NCI-H774 (cell line): ENCODE measurements around the gene UNC45A.

Source experiments
- DNase-seq: peaks from one replicate; lab custom pipeline; 2025; lab: John Stamatoyannopoulos, UW

The UNC45A gene

DNA sequence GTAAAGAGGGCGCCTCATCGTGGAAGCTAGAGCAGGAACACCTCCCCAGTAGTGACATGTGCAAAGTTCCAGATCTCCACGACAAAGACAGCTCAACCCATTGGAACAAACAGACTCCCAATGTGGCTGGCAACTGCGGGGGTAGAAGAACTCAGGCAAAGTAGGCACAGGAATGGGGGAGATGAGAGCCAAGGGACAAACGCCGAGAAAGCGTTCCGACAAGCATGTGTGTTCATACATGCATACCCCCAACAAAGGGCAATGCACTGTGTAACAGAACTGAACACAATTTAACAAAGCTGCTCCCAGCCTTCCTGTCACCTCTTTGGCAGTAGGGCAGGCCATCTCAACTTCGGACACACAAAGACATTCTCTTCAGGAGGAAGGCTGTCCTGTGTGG is 31.2 kb downstream of the UNC45A start:
- DNase-seq: no peak

DNA sequence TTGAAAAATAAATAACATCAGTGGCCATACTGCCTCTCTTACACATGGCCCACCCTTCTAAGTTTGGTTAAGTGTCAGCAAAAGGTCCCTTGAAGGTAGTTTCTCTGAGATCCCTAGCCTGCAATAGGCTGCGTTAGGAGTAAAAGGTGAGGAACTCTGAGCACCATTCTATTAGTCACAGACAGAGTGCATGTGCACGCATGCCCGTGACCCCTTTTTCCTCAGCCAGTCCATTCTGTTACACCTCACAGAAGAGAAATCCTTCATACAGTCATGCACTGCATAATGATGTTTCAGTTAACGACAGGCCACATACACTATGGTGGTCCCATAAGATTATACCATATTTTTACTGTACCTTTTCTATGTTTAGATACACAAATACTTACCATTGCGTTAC is 32.1 kb downstream of the UNC45A start:
- no peak for DNase-seq

- DNase-seq: no peak
These were observed 33.3 kb downstream of the UNC45A start for GRCh38 chr15:90968434-90968833.

GRCh38 chr15:90970274-90970673 is 35.2 kb downstream of the UNC45A start:
- DNase-seq: no peak

DNA sequence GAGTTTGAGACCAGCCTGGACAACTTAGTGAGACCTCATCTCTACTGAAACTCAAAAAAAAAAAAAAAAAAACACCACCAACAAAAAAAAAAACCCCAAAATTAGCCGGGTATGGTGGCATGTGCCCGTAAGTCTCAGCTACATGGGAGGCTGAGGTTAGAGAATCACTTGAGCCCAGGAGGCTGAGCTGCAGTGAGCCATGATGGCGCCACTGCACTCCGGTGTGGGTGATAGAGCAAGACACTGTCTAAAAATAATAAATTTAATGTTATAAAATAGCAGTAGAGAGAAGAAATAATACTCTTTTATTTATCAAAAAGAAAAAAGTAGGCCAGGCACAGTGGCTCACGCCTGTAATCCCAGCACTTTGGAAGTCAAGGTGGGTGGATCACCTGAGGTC is 37.0 kb downstream of the UNC45A start:
- DNase-seq: no peak

GRCh38 chr15:90974216-90974615 is 39.1 kb downstream of the UNC45A start:
- no peak for DNase-seq

GRCh38 chr15:90979582-90979981 is 44.5 kb downstream of the UNC45A start:
- no peak for DNase-seq

DNA sequence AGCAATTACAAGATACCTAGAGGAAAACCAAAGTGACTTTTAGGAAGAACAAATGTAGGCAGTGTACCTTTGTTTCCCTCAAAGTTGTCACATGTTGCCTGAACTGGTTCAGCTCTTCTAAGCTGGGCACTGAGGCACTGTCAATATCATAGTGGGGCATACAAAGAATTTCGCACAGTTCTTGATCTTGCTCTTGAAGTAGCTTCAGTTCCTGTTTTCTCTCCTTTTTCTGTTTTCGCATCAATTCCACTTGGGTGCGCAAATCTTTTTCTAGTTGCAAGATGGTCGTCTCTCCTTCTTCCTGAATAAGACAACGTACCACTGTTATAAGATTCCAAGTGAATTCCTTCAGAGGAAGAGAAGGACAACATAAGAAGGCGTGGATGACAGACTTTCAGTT is 46.6 kb downstream of the UNC45A start:
- no peak for DNase-seq

- DNase-seq: no peak
These were observed 47.0 kb downstream of the UNC45A start for GRCh38 chr15:90982135-90982534.

DNA sequence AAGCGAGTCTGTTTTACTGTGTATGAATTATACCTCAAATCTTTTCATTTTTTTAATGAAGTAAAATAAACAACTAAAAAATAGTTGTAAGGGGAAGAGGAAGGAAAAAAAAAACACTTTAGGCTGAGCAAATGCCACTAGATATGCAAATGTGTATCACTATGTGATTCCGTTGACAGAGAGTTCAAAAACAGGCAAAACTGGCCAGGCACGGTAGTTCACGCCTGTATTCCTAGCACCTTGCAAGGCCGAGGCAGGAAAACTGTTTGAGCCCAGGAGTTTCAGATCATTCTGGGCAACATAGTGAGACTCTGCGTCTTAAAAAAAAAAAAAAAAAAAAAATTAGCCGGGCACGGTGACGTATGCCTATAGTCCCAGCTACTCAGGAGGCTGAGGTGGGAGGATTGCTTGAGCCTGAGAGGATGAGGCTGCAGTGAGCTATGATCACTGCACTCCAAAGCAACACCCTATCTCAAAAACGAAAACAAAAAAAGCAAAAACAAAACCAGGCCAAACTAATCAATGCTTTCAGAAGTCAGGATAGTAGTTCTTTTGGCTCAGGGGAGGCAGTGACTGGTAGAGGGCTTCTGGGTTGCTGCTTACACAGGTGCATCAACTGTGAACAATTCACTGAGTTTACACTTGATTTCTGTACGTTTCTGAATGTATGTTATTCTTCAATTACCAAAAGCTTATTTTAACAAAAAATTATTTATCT is 51.9 kb downstream of the UNC45A start:
- DNase-seq: no peak

DNA sequence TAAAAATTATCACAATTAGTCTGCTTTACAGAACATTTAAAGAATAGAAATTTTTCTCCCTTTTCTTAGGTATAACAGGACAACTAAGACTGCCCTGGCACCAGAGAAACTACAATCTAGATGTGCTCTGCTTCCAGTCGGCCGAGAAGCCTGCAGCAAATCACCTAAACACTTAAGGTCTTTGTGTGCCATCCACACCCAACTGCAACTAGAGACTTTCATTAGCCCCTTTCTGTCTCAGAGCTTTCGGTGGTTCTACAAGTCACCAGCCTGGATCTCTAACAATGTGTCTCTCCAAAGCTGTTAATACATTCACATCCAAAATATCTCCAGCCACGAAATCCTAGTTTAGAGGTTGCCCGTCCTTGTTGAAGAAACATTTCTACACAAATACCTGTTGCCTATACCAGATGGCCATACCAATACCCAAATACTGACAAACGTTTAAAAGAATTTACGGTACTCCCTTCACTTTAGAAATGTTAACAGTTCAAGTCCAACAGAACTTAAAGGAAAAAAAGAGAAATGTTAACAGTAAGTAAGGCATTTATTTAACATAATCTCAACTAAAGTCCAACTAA is 52.6 kb downstream of the UNC45A start:
- DNase-seq: no peak

DNA sequence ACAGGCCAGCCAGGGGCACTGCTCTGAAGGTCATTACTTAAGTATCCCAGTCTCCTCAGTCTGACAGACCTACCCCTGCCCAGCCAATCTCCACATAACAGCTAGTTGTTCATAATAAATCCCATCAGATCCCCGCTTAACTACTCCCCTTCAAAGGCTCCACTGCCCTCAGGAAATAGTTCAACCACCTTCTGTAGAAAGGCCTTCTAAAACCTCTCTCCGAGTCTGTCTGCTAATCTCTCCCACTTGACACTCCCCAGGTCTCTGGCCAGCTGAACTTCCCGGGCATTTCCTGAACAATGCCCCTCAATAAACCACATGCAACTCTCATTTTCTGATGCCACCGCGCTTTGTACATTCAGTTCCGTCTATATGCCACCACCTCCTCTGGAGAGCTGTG is 53.2 kb downstream of the UNC45A start:
- DNase-seq: no peak

GRCh38 chr15:90989040-90989768 is 54.1 kb downstream of the UNC45A start:
- no peak for DNase-seq

GRCh38 chr15:90990446-90990845 is 55.4 kb downstream of the UNC45A start:
- DNase-seq: no peak

DNA sequence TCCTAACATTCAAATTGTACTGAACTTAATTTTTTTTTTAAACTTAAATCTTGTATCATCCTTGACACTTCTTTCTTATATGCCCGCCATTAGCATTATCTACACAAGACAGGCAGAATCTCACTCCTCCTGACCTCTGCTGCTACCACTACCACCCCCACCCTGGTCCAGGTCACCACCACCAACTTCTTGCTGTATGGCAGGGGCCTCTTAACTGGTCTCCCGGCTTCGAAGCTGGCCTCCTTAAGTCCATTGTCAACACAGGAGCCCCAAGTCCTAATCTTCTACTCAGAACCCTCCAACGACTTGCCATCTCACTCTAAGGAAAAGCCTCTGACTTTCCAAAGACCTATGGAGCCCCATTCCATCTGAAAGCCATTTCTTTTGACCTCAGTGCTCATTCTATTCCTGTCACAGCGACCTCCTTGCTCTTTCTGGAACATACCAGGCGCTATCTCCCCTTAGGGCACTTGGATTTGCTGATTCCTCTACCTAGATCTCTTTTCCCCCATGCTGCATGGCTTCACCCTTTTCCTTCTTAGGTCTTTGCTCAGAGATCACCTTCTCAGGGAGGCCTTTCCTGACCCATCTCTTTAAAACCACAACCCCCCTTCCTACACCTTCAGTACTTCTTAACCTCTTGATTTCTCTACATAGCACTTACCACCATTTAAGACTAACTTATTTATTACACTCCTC is 56.7 kb downstream of the UNC45A start:
- DNase-seq: no peak

- no peak for DNase-seq
These were observed 59.0 kb downstream of the UNC45A start for GRCh38 chr15:90994059-90994416.

GRCh38 chr15:90994417-90995311 is 59.6 kb downstream of the UNC45A start, which contains the start of gene PRC1:
TSS of gene PRC1 (minus strand) at chr15:90994535. CDS start at chr15:90994417, 118 bp downstream.
- peak; percentile 99 for DNase-seq

- no peak for DNase-seq
These were observed 63.7 kb downstream of the UNC45A start for GRCh38 chr15:90998737-90999136.

GRCh38 chr15:91001209-91001608 is 66.1 kb downstream of the UNC45A start:
- no peak for DNase-seq
